Ovary (tissue), 9 donors: ENCODE results near the gene CFAP53. TPM values are rescaled to one million over a fixed set of nuclear protein-coding genes. Genes with fewer than 3 reads are reported as not detected.
"Not testable (repeated sequence)": the region's sequence is repeated elsewhere in the genome, so short reads cannot be mapped to it uniquely, and the experiment has no call there.

Experiments
- DNase-seq, 5 donors: peaks; one replicate each; pipeline ENCODE4 v3.0.0-alpha.2; 2019 to 2020
- H3K27ac ChIP-seq, 2 donors: fragments of 200-600 bp; one replicate each; pipeline versions ENCODE4 v1.5.1 to v1.8.0; 2019 to 2022
- H3K27me3 ChIP-seq: fragments of 200-600 bp; one replicate; pipeline ENCODE4 v1.8.0; 2022
- H3K36me3 ChIP-seq: fragments of 200-600 bp; sonication (generic); one replicate; pipeline ENCODE4 v1.5.1; 2019
- H3K4me1 ChIP-seq: one replicate; pipeline ENCODE4 v1.8.1; 2013; ENCODE audit warnings: mild to moderate bottlenecking, moderate library complexity; ENCODE audit not compliant: insufficient read depth
- H3K4me3 ChIP-seq: fragments of 200-600 bp; sonication (generic); one replicate; pipeline ENCODE4 v1.5.1; 2017
- H3K9me3 ChIP-seq, 2 donors: fragments of 200-600 bp in 1 of 2; sonication (generic) in 1 of 2; one replicate each; pipeline versions ENCODE4 v1.5.1 to v1.8.1; 2013 to 2019; ENCODE audit warnings: mild to moderate bottlenecking in 1 of 2, moderate library complexity in 1 of 2
- CTCF ChIP-seq, 3 donors: fragments of 450-650 bp in 2 of 3; fragments of 200-600 bp in 1 of 3; IDR thresholded peaks; one replicate each; pipeline versions ENCODE4 v1.5.1 to v1.8.0; 2016 to 2022; ENCODE audit warnings: antibody characterized with exemption in 3 of 3, mild to moderate bottlenecking in 1 of 3
- EP300 ChIP-seq: sonication (generic); formaldehyde crosslinking; IDR thresholded peaks from one replicate; pipeline ENCODE4 v1.6.1; 2017; ENCODE audit warnings: antibody characterized with exemption
- POLR2A ChIP-seq: fragments of 450-650 bp; IDR thresholded peaks from one replicate; pipeline ENCODE4 v1.6.1; 2017; ENCODE audit warnings: antibody characterized with exemption, mild to moderate bottlenecking, moderate library complexity
- WGBS, 3 donors: extraction: QIAGEN DNeasy Blood & Tissue Kit in 1 of 3; methylation state at CpG; one replicate each; pipeline versions ENCODE4 v1.1.5 to v1.1.7; 2013 to 2017; 5-methylcytosine and 5-hydroxymethylcytosine counted together
- intact Hi-C, 4 donors: fragments of 100-400 bp; cut with DNase I; formaldehyde crosslinking; loops; one replicate each; pipeline versions ENCODE4 v1.11.0 to v1.15.1; 2022 to 2023
- polyA plus RNA-seq, 2 donors: library from polyadenylated mRNA; stranded (reverse); fragments of 200-250 nt in 1 of 2; fragments of 350-450 nt in 1 of 2; fragmentation: Illumina TruSeq in 1 of 2; extraction: RNeasy Lipid Tissue Mini Kit (QIAGEN cat#74804) in 1 of 2; gene quantifications; one replicate each; pipeline ENCODE4 v1.2.3, GENCODE V29; 2013 to 2014
- total RNA-seq, 7 donors: library from RNA; depleted of rRNA in 2 of 7; stranded (reverse); fragments of >200 nt in 2 of 7; fragmentation: NEBNext Ultra II Directional in 3 of 7; extraction: Animal tissue kit (Norgen Biotek cat#: 25700) in 3 of 7; gene quantifications; one replicate each; pipeline versions ENCODE4 v1.1.0 to v1.2.4, GENCODE V29; 2016 to 2023
- donor health status: DM: no; HTN: no; CAD: no; lungs with moderate emphysema.
- donor health status: DM: no; HTN: no; CAD: no.
- donor health status: Bipolar disorder and iron deficiency.
- donor health status: DM: yes; HTN: yes; CAD: no.
- donor health status: DM: no; HTN: no; CAD: no.
- donor health status: DM: yes; HTN: yes; CAD: no.

The CFAP53 gene
- total and polyA plus RNA-seq, 9 donors: 0.40 to 9.9 (median 0.61) TPM

- H3K4me3 ChIP-seq: no peak overlapping the region
- WGBS, 3 donors: 78 to 82% (median 81%) methylated on average over 7 of the region's 7 CpGs
- H3K9me3 ChIP-seq: no peaks in the 10 kb centered on the region
- no peaks in the 10 kb centered on the region for H3K36me3 ChIP-seq
- H3K27me3 ChIP-seq: no peaks in the 10 kb centered on the region
- no peak for TF ChIP-seq EP300
- TF ChIP-seq CTCF (IDR thresholded peaks at IDR 0.05): no peak
- no peak for TF ChIP-seq POLR2A
- H3K4me1 ChIP-seq: no peaks in the 10 kb centered on the region
- DNase-seq: no peak
- intact Hi-C loops: no loop called here
- H3K27ac ChIP-seq: no peak overlapping the region
Observed at GRCh38 chr18:50312296-50313030, 46.2 kb upstream of the CFAP53 start.

- H3K27me3 ChIP-seq: no peaks in the 10 kb centered on the region
- H3K9me3 ChIP-seq: no peaks in the 10 kb centered on the region
- TF ChIP-seq CTCF (IDR thresholded peaks at IDR 0.05): no peak
- TF ChIP-seq EP300: no peak
- no peak for TF ChIP-seq POLR2A
- no peak overlapping the region for H3K4me3 ChIP-seq
- no peaks in the 10 kb centered on the region for H3K4me1 ChIP-seq
- WGBS, 3 donors: 83 to 89% (median 86%) methylated on average over 3 of the region's 3 CpGs
- intact Hi-C loops: no loop called here
- H3K36me3 ChIP-seq: no peaks in the 10 kb centered on the region
- no peak for DNase-seq
- no peak overlapping the region for H3K27ac ChIP-seq
Observed at GRCh38 chr18:50311650-50312049, 45.4 kb upstream of the CFAP53 start.

- no peaks in the 10 kb centered on the region for H3K36me3 ChIP-seq
- H3K27ac ChIP-seq: no peak overlapping the region
- WGBS, 3 donors: 84 to 88% (median 86%) methylated on average over 10 of the region's 10 CpGs
- DNase-seq: no peak
- no peaks in the 10 kb centered on the region for H3K9me3 ChIP-seq
- H3K27me3 ChIP-seq: no peaks in the 10 kb centered on the region
- H3K4me3 ChIP-seq: no peak overlapping the region
- TF ChIP-seq EP300 (no peak), POLR2A (no peak), CTCF (IDR thresholded peaks at IDR 0.05) (no peak)
- intact Hi-C loops: no loop called here
- no peaks in the 10 kb centered on the region for H3K4me1 ChIP-seq
Observed at GRCh38 chr18:50310080-50310479, 43.8 kb upstream of the CFAP53 start.

GRCh38 chr18:50308851-50309250, 42.6 kb upstream of the CFAP53 start:
- intact Hi-C loops: not testable (repeated sequence)
- 78 to 81% (median 78%) methylated on average over 5 of the region's 5 CpGs for WGBS, 3 donors

GRCh38 chr18:50307738-50308470, 41.6 kb upstream of the CFAP53 start:
- H3K27ac ChIP-seq: no peak overlapping the region
- no peaks in the 10 kb centered on the region for H3K27me3 ChIP-seq
- DNase-seq: peak; percentile 85 to 91 (median 88)
- no peaks in the 10 kb centered on the region for H3K9me3 ChIP-seq
- no peak for TF ChIP-seq EP300
- TF ChIP-seq CTCF (IDR thresholded peaks at IDR 0.05): no peak
- no peak for TF ChIP-seq POLR2A
- H3K36me3 ChIP-seq: no peaks in the 10 kb centered on the region
- WGBS, 3 donors: 3 to 7% (median 4%) methylated on average over 26 of the region's 26 CpGs
- no peaks in the 10 kb centered on the region for H3K4me1 ChIP-seq
- intact Hi-C loops: no loop called here
- H3K4me3 ChIP-seq: peak overlapping the region; percentile 40

More at GRCh38 chr18:50308851-50309250, 42.6 kb upstream of the CFAP53 start:
- H3K4me1 ChIP-seq, H3K36me3 ChIP-seq, H3K4me3 ChIP-seq, H3K9me3 ChIP-seq, DNase-seq, H3K27ac ChIP-seq, H3K27me3 ChIP-seq: not testable (repeated sequence)
